Measurements from ENCODE around the gene KIF16B. TPM values are rescaled to one million over a fixed set of nuclear protein-coding genes. Genes with fewer than 3 reads are reported as not detected.
A peak's percentile ranks its signal among the peaks of the same experiment; 100 is the strongest.
"Not testable (repeated sequence)": the region's sequence is repeated elsewhere in the genome, so short reads cannot be mapped to it uniquely, and the experiment has no call there.

The KIF16B gene
- total RNA-seq, 1 donor = 6.2 TPM

DNA sequence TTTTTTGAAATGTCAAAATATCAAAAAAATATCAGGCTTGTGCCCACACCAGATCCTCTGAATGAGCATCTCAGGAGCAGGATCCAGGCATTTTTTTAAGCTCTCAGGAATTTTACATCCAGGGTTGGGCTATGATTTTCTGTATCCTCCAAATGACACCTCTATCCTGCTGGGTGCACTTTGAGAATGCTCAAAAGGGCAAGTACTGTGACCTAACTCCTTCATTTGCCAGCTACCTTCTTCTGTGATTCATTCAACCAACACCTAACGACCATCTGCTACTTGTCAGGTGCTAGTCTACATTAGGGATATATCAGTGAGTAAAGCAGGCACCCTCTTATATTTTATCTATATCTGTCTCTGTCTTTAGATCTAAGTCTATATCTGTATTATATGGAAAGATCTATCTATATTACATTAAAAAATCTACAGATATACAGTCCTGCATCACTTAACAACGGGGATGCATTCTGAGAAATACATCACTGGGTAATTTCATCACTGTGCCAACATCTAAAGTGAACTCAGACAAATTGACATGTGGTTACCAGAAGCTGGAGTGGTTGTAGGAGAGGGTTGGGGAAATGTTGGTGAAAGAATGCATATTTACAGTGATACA, 131.6 kb downstream of the KIF16B start:
- DNase-seq (ENCODE audit: low read depth in 2 of 3, low spot score in 2 of 3) = no peak

DNA sequence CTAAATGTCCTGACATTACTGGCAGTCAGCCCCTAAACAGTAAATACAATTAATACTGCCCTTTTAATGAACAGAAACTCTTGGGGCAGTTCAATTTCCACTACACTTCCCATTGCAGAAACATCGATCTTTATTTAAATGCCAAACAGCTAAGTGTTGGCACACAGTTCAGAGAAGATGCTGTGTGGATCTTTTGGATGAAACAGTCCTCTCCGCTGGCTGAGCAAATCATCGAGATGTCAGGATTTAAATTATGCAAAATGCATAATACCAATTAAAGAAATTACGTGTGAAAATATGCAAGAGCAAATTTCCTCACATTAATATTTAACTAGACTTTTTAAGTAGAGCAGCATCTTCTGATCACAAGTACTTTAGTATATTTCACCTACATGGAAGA, 132.6 kb downstream of the KIF16B start:
- DNase-seq (ENCODE audit: low read depth in 2 of 3, low spot score in 2 of 3) = no peak

DNA sequence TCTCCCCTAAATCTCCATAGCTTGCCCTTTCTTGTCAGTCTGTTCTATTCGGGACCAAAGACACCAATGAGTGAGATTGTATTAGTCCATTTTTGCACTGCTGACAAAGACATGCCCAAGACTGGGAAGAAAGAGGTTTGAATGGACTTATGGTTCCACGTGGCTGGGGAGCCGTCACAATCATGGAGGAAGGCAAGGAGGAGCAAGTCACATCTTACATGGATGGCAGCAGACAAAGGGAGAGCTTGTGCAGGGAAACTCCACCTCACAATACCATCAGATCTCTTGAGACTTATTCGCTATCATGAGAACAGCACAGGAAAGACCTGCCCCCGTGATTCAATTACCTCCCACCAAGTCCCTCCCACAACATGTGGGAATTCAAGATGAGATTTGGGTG, 133.7 kb downstream of the KIF16B start:
- not testable (repeated sequence) for DNase-seq (ENCODE audit: low read depth in 2 of 3, low spot score in 2 of 3)

DNA sequence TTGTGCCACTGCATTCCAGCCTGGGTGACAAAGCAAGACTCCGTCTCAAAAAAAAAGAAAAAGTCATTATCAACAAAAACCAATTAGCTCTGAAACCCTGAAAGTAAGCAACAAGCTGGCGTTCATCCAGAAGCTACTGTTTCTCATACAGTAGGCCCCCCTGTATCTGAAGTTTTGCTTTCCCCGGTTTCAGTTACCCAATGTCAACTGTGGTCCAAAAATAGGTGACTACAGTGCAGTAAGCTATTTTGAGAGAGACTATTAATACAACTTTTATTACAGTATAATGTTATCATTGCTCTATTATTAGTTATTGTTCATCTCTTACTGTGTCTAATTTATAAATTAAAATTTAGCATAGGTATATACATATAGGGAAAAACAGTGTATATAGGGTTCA, 135.1 kb downstream of the KIF16B start:
- DNase-seq (ENCODE audit: low read depth in 2 of 3, low spot score in 2 of 3) = no peak

DNA sequence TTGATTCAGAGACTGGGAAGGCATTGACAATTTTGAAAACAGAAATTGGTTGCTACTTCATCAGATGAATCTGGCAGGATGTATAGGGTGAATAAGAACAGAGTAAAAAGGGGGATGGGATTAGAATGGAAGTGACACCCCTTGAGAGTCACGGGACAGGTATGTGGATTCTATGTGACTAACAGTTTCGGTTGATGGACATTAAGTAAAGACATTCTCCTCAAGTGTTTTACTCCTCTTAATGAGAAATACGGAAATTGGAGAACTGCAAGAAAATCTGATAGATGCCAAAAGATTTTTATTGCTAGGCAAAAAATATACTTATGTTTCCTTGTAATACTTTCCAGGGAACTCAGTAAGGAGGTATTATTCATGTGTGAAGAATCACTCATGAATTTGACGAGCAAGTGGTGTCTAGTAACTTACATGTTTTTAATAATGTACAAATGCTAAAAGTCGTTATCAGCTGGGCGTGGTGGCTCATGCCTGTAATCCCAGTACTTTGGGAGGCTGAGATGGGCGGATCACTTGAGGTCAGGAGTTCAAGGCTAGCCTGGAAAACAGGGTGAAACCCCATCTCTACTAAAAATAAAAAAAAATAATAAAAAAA, 135.8 kb downstream of the KIF16B start:
- DNase-seq (ENCODE audit: low read depth in 2 of 3, low spot score in 2 of 3) = no peak

DNA sequence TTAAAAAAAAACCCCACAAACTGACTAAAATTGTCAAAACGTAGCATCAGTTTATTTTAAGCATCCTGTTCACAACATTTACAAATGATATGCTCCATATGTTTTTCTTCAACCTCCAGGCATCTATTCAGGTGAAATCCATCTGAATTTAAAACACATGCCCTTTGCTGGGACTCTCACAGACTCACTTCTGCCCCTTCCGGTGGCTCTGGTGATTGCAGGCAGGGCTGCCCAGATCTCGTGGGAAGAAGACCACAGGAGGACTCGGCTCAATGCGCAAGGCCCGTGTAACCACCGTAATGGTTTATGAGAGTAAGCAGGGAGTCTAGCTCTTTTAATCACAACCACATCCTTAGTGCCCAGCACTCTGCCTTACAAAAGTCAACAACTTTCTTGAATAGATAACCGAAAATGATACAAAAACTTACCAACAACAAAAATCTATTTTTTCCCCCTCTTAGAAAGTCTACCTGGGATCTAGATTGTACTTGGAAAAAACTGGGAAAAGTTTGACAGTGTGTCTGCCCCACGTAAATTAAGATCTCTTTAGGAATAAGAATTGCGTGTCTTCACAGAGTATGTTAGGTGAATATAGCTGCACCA, 139.1 kb downstream of the KIF16B start:
- DNase-seq (ENCODE audit: low read depth in 2 of 3, low spot score in 2 of 3) = peak in 2 of 3 donors; percentile 5 to 42

DNA sequence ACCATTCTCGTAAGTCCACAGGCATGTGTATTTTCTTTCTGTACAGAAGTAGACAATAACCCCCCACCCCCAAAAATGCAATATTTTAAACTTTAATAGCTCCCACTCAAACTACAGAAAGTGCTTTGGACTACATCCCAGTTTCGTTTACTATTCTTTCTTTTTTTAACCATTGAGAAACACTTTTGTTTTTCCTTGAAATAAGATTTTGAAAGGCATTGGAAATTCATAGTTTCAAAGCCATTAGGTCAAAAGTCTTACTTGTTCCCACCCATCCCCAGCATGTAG, 140.0 kb downstream of the KIF16B start:
- DNase-seq (ENCODE audit: low read depth in 2 of 3, low spot score in 2 of 3) = no peak

DNA sequence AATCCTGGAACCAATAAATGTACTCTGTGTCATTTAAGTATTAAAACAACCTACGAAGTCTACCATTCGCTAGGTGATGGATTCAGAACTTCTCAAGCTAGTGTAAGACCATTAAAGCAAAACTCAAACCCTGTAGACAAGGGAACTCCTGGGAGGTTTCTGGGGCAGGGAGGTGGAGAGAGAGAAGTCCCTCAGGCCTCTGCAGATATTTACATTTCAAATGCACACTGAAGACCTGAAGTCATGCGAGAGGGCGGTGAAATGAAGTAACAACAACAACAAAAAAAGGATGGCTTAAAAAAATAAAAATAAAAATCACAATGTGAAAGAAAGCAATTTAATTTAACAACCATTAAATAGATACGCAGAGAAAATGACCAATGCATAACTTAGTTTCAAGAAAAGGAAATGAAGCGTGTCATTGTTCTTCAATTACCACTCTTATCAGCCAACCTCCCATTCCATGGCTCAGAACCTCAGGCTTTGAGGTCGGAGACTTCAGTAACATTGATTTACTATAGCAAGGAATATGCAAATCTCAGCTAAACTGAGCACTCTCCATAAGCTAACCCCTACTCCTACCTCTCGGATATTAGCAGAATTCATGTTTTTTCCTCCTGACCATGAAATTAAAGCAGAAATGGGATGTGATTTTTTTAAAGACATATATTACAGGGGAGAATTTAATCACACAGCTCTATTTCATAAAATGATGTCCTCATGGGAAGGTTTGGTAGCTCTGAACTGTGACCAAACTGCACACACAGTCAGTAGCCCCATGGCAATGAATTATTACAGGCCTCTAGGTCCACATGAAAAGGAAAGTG, 140.6 kb downstream of the KIF16B start:
- DNase-seq (ENCODE audit: low read depth in 2 of 3, low spot score in 2 of 3) = no peak

DNA sequence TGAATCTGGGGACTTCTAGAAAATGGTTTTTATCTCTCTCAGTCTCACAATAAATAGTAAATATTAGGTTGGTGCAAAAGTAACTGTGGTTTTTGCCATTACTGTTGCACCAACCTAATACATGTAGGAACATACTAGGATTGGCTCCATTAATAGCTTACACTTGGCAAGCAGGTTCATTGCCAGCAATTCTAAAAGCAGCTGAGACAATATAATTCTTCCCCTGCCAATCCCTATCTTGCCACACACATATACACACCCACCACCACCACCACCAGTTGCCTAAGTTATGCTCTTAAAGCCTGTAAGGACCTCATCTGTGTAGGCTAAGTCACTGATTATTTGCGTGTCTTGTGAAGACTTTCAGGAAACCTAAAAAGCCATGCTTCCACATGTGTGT, 145.1 kb downstream of the KIF16B start:
- no peak for DNase-seq (ENCODE audit: low read depth in 2 of 3, low spot score in 2 of 3)

DNA sequence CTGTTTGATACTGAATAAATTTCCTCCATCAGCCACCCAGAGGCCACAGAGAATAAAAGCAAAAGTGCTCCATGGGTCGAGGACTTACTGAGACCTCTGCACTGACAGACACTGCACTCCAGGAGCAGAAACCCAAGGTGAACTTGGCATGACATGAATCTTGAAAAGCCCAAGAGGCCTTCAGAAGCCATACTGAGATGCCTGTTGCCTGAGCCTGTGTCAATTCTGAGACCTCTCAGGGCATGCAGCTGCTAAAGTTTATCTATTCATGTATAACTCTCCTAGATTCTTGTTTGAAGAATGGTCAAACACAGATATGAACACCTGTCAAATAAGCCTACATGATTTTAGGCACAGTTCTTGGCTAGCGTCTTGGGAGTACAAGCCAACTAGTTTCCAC, 145.7 kb downstream of the KIF16B start:
- no peak for DNase-seq (ENCODE audit: low read depth in 2 of 3, low spot score in 2 of 3)

DNA sequence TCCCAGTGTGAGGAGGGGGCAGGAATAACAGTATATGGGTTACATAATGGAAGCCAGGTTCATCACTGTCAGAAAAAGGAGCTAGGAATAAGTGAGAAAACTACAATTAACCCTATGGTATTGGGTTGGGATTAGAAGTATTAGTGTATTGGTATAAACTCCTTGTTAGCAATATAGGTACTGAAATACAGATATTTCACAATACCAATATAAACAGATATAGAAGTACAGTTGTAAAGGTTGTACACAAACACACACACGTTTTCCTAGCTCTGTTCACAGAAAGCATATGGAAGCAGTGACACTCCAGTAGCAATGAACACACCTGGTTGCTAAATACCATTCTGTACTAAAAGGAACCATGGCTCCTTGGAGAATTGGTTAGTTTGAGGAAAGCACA, 148.5 kb downstream of the KIF16B start:
- no peak for DNase-seq (ENCODE audit: low read depth in 2 of 3, low spot score in 2 of 3)

DNA sequence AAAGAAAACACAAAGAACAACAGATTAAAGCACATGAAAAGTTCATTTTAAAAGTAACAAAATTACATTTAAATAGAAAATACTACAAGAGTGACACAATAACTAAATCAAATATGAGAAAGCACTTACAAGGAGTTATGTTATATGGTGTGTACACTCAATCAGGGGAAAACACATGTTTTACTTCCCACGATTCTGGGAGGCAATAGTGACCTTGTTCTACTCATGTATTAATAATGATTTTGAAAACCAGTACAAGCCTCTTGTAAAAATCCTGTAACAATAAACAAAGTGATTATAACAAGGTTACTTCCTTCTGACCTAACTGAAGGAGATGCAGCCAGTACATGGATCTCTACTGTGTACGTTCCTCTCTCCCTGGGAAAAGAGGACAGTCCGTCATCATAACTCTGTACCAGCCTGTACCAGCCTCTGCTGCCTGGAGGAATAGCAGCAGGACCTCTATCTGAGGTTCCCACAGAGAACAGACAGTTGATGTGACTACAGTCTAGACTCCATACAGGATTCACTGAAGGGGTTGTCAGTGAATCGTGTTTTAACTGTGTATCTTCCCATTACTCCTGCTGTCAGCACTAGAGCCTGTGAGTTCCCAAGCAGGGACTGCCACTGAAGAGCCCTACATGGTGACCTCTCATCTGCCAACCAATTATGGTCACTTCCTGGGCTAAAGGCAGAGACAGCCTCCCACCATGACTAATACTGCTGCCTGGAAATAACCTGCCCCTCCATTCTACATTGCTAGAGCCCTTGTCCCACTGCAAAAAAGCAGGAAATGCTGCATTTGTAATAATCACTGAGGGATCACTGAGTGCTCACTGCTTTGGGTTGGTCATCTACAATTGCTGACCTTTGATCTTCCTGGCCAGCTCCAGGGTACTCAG, 149.7 kb downstream of the KIF16B start:
- DNase-seq (ENCODE audit: low read depth in 2 of 3, low spot score in 2 of 3) = no peak

DNA sequence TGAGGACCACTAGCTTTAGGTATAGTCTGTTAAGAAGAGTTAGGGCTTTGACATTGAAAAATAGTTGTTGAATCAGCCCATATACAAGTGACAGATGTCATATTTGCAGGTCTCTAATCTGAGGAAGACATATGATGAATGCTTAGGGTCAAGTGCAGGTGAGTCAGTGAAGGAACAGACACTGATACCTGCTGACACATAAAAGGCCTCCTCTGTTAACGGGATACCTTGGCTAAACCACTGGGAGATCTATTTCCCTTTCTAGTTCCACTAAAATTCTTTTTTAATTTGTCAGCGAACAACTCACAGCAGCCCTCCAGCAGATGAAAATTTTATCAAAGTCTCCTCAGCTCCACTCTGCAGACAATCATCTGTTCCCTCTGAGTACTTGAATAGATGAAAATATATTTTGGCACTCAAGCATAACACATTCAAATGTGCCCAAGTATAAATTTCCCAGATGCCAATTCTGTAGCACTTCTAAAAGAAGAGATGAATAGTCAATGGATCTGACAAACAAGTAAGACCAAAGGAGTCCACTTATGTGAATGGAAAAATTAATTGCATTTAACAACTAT, 154.0 kb downstream of the KIF16B start:
- DNase-seq (ENCODE audit: low read depth in 2 of 3, low spot score in 2 of 3) = no peak

DNA sequence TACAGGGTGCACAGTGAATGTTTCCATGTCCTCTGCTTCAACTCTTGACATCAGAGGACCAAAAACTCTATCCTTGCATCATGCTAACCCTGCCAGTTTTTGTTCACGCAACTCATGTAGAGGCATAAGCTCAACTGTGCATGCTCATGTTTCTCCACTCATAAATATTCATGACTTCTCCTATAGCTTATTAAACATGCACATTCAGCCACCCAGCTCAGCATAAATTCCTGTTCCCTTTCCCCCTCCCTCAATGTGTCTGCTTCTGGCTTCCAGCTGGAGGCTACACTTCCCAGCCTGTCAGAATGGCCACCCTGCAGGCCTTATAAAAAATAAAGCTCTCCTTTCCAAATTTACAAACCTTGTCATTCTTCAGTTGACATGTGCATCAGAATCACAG, 154.6 kb downstream of the KIF16B start:
- DNase-seq (ENCODE audit: low read depth in 2 of 3, low spot score in 2 of 3) = no peak

DNA sequence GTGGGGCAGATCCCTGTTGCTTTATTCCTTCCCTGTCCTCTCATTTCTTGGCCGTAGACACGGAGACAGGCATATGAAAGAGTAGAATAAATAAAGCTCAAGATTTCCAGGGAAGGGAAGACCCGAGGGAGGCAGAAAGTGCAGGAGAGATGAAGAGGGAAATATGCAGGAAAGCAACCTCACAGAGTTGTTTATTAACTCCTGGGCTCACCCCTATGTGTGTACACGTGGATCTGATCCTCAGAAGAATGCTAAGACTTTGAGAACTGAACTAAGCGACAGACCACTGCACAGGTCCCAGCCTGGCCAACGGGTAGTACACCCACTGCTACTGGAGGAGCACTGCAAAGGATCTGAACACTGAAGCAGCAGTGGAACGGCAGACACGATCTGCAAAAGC, 156.2 kb downstream of the KIF16B start:
- DNase-seq (ENCODE audit: low read depth in 2 of 3, low spot score in 2 of 3) = no peak

DNA sequence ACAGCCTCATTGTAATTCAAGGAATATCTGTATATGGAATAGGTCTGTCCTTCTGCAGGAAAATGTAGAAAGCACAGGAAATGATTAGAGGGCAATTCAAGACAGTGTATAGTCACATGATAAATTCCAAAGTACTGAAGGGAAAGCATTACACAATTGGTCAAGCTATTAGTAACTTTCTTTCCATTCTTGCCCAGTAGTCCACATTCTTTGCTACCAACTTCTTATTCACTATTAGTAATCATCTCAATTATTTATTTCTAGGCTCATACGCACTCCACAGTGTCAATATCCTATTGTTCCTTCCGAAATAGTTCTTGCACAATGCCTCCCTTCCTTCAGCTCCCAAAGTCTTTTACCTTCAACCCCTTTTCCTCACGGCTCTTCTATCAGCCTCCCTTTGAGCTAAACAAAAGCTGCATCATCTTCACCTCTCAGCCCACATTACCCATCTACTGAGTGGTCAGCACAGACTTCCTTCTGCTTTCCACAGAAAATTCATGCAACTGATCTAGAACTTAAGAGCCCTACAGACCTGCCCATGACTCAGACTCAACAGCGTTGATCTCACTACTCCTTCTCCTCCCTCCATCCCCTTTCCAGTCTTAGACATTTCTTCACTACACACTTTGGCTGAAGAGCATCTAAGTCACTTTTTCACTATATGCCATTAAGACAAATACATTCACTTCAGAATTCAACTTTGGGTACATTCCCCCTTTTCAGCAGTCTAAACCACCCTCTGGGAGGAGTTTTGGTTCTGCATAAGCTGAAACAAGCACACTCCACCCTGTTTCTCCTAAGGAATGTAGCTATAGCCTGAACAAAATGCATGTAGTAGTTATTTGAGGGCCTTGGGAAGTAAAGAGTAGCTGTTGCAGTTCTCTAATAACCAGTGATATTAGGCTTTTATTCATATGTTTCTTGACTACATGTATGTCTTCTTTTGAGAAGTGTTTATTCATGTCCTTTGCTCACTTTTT, 157.9 kb downstream of the KIF16B start:
- DNase-seq (ENCODE audit: low read depth in 2 of 3, low spot score in 2 of 3) = no peak

DNA sequence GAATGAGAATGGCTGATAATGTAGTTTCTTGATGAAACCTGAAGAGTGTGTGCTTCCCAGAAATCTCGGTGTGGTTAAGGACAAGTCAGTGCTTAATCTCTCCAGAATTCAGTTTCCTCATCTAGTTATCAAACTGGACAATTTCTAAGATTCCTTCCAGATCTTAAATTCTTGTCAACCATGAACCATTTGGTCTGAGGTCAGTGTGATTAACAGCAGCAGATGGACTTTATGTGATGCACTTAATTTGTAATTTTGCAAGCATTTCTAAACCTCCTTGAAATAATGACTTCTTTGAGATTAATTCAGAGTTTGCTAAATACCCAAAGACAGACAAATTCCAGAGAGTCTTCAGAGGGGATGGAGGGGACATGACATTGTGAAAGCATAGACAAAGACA, 160.3 kb downstream of the KIF16B start:
- no peak for DNase-seq (ENCODE audit: low read depth in 2 of 3, low spot score in 2 of 3)

DNA sequence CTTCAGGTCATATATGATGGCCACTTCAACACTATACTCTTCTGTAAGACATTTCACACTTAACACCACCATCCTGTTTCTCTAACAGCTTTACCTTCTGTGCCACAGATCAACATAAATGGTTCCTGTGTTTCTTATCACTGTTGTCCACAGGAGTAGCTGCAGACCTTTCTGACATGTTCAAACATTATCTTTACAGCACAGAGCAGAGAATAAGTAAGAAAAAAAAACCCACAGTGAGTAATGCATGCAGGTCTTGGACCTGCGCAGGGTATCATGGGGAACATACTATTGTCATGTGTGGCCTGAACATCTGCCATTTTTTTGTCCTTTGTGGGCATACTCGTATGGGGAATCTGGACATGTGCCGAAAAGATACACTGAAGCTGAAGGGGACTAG, 161.9 kb downstream of the KIF16B start:
- no peak for DNase-seq (ENCODE audit: low read depth in 2 of 3, low spot score in 2 of 3)

DNA sequence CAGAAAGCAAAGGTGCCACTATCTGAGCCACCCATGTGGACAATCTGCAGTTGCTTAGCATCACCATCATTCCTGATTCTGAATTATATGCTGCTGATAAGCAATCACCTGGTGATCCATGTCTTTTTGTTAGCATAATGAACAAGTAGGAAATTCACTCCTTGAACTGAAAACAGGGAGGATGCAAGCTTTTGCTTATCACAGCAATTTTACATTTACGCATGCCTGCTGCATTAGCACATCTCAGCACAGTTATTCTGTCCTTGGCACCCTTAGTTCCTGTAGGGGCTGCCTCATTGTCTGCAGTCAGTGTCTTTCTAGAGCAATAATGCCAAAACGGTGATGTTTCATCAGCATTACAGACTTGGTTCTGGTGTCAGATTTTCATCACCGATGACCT, 162.6 kb downstream of the KIF16B start:
- DNase-seq (ENCODE audit: low read depth in 2 of 3, low spot score in 2 of 3) = no peak
